Natural killer cell (primary cell): ENCODE data around the gene PGP. TPM values are rescaled to one million over a fixed set of nuclear protein-coding genes. Genes with fewer than 3 reads are reported as not detected.

Experiments used
- ATAC-seq, 3 donors: fragments of 150-1000 bp in 2 of 3; fragments of 200-7000 bp in 1 of 3; cut with Tn5 transposase; 1 replicate in 1 of 3; 2 replicates in 2 of 3; pipeline ENCODE4 v1.10.0; 2021; ENCODE audit warnings: mild to moderate bottlenecking in 2 of 3, moderate library complexity in 2 of 3
- DNase-seq, 2 donors: peaks; one replicate each; pipeline versions ENCODE4 v3.0.0 to v3.0.0-alpha.2; 2013 to 2021; ENCODE audit warnings: mixed read lengths in 1 of 2
- H3K27ac ChIP-seq: one replicate; pipeline ENCODE4 v1.5.1; 2013; ENCODE audit warnings: mild to moderate bottlenecking, low read length
- H3K27me3 ChIP-seq: one replicate; pipeline ENCODE4 v1.6.1; 2013; ENCODE audit warnings: low read length; ENCODE audit not compliant: control insufficient read depth, insufficient read depth
- H3K36me3 ChIP-seq: one replicate; pipeline ENCODE4 v1.6.1; 2013; ENCODE audit warnings: low read length; ENCODE audit not compliant: control insufficient read depth, insufficient read depth
- H3K4me1 ChIP-seq: one replicate; pipeline ENCODE4 v1.6.1; 2013; ENCODE audit warnings: low read length; ENCODE audit not compliant: control insufficient read depth, insufficient read depth
- H3K4me3 ChIP-seq: one replicate; pipeline ENCODE4 v1.5.1; 2013; ENCODE audit warnings: low read length
- H3K9me3 ChIP-seq: one replicate; pipeline ENCODE4 v1.6.1; 2013; ENCODE audit warnings: low read length; ENCODE audit not compliant: control insufficient read depth, insufficient read depth
- H3K27ac Mint-ChIP-seq, 2 donors: one replicate each; pipeline ENCODE4 v1.8.0; 2022; ENCODE audit warnings: mild to moderate bottlenecking in 2 of 2, mixed read lengths in 2 of 2, moderate library complexity in 1 of 2
- H3K27me3 Mint-ChIP-seq, 2 donors: one replicate each; pipeline ENCODE4 v1.8.0; 2022; ENCODE audit warnings: low read depth in 2 of 2, mixed read lengths in 2 of 2
- H3K36me3 Mint-ChIP-seq: one replicate; pipeline ENCODE4 v1.8.0; 2022; ENCODE audit warnings: mixed read lengths
- H3K4me1 Mint-ChIP-seq, 2 donors: one replicate each; pipeline ENCODE4 v1.8.0; 2022; ENCODE audit warnings: mixed read lengths in 2 of 2
- H3K4me3 Mint-ChIP-seq: one replicate; pipeline ENCODE4 v1.8.0; 2022; ENCODE audit warnings: mild to moderate bottlenecking, moderate library complexity, mixed read lengths
- H3K9me3 Mint-ChIP-seq, 2 donors: one replicate each; pipeline ENCODE4 v1.8.0; 2022; ENCODE audit warnings: mixed read lengths in 2 of 2
- WGBS: methylation state at CpG from one replicate; pipeline ENCODE4 v1.1.7; 2013; ENCODE audit warnings: missing lambda C conversion rate; ENCODE audit not compliant: insufficient coverage; 5-methylcytosine and 5-hydroxymethylcytosine counted together
- intact Hi-C: fragments of 100-400 bp; cut with micrococcal nuclease; formaldehyde crosslinking; loops from one replicate; pipeline ENCODE4 v1.14.2; 2022
- total RNA-seq, 4 donors: library from RNA; stranded (reverse); fragments of 120-200 nt in 1 of 4; gene quantifications; one replicate each; pipeline versions ENCODE4 v1.2.3 to v1.2.4, GENCODE V29; 2013 to 2022
- TF ChIP-seq, protein P1 (sequence below): fragments of 200-600 bp; IDR thresholded peaks from one replicate; pipeline ENCODE4 v1.8.0; 2022; ENCODE audit warnings: antibody characterized with exemption

PGP gene
- total RNA-seq, 3 donors from 2014 or later (not counting 1 experiment from before 2014, with no cell fraction given) = 9.7 to 12.8 (median 12.4) TPM

DNA sequence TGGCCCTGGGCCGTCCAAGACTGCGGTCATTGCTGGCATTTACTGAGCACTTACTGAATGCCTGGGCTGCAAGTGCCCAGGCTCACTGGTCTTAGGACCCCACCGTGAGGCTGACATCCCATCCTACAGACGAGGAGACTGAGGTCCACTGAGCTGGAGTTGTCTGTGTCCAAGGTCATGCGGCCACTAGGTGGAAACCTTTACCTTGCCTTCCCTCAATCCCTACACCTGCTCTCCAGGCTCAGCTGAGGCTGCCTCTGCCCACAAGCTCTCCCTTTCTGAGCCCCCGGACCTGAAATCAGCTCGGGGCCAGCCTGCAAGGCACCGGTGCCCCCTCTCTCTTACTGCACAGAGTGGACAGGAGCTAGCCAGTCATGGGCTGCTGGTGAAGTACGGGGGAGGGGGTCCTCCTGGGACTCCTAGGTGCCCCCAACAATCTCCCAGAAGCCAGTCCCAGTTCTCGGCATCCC, 19.8 kb downstream of the PGP start:
- Histone ChIP-seq H3K4me1 (peaks cover 15% of the 10 kb centered on the region), H3K36me3 (no peaks in the 10 kb centered on the region), H3K4me3 (no peak overlapping the region), H3K27me3 (peaks cover 39% of the 10 kb centered on the region), H3K27ac (no peak overlapping the region), H3K9me3 (no peaks in the 10 kb centered on the region)
- Mint-ChIP-seq H3K4me1 (peaks cover 0 to 5% of the 10 kb centered on the region in 2 donors), H3K9me3 (no peaks in the 10 kb centered on the region), H3K4me3 (peak overlapping the region; percentile 45), H3K36me3 (no peaks in the 10 kb centered on the region), H3K27ac (no peak overlapping the region), H3K27me3 (peaks cover 11 to 19% of the 10 kb centered on the region in 2 donors)
- TF ChIP-seq, protein P1, sequence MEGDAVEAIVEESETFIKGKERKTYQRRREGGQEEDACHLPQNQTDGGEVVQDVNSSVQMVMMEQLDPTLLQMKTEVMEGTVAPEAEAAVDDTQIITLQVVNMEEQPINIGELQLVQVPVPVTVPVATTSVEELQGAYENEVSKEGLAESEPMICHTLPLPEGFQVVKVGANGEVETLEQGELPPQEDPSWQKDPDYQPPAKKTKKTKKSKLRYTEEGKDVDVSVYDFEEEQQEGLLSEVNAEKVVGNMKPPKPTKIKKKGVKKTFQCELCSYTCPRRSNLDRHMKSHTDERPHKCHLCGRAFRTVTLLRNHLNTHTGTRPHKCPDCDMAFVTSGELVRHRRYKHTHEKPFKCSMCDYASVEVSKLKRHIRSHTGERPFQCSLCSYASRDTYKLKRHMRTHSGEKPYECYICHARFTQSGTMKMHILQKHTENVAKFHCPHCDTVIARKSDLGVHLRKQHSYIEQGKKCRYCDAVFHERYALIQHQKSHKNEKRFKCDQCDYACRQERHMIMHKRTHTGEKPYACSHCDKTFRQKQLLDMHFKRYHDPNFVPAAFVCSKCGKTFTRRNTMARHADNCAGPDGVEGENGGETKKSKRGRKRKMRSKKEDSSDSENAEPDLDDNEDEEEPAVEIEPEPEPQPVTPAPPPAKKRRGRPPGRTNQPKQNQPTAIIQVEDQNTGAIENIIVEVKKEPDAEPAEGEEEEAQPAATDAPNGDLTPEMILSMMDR = no peak
- ATAC-seq (peak; percentile 59 to 70 (median 68)), DNase-seq (peak in 1 of 2 donors; percentile 80)
- 19% methylated on average over 10 of the region's 10 CpGs for WGBS
- intact Hi-C loops = no loop called here

DNA sequence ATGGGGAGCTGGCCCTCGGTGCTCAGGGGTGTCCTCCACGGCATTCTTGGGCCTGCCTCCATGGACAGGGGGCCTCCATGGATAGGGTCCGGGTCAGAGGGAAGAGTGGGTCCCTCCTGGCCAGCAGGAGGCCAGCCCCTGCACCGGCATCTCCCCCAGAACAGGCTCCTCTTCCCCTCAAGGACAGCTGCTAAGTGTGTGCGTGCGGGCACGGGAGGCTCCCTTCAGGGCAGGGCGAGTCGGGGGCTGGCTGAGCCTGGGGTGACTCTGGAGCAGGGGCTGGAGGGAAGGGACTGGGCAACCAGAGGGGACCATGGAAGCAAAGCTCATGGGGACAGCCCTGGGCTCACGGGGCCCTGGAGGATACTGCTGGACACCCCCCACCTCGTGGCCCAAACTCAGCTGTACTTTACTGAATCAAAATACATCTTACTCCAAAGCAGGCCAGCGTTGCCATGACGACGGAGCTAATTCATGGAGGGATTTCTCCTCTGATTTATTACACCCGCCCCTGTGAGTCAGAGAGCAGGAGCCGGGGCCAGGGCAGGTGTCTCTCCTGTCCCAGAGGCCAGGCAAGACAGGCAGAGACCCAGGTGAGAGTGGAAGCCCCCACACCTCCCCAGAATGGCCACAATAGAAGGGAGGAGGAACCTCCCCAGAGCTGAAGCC, 20.3 kb downstream of the PGP start:
- DNase-seq (peak in 1 of 2 donors; percentile 35), ATAC-seq (no peak)
- no peak overlapping the region for H3K4me3 ChIP-seq
- H3K9me3 Mint-ChIP-seq = no peaks in the 10 kb centered on the region
- H3K36me3 Mint-ChIP-seq = no peaks in the 10 kb centered on the region
- peaks cover 15% of the 10 kb centered on the region for H3K4me1 ChIP-seq
- peaks cover 39% of the 10 kb centered on the region for H3K27me3 ChIP-seq
- no peaks in the 10 kb centered on the region for H3K36me3 ChIP-seq
- no peak overlapping the region for H3K27ac Mint-ChIP-seq
- TF ChIP-seq, protein P1 = no peak
- no peaks in the 10 kb centered on the region for H3K9me3 ChIP-seq
- H3K27me3 Mint-ChIP-seq = peaks cover 11 to 18% of the 10 kb centered on the region in 2 donors
- no peak overlapping the region for H3K27ac ChIP-seq
- H3K4me1 Mint-ChIP-seq = peaks cover 0 to 5% of the 10 kb centered on the region in 2 donors
- no peak overlapping the region for H3K4me3 Mint-ChIP-seq
- intact Hi-C loops = no loop called here
- 76% methylated on average over 16 of the region's 16 CpGs for WGBS

DNA sequence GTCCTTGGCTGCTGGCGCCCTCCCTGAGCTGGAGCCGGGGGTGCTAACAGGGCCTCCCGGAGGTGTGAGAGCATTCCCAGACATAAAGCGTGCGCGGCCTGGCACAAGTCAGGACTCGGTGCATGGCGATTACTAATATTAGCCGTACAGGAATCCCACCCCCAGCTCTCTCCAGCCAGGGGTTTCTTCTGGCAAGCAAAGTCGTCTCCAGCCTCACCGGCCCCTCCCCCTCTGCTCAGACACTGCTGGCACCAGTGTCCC, 23.3 kb downstream of the PGP start:
- H3K4me3 Mint-ChIP-seq = no peak overlapping the region

More for the DNA sequence above, 23.3 kb downstream of the PGP start:
- peaks cover 11% of the 10 kb centered on the region for H3K4me1 ChIP-seq
- intact Hi-C loops = no loop called here
- Mint-ChIP-seq H3K27me3 (peaks cover 0 to 5% of the 10 kb centered on the region in 2 donors), H3K4me1 (peaks cover 0 to 5% of the 10 kb centered on the region in 2 donors), H3K9me3 (no peaks in the 10 kb centered on the region), H3K36me3 (no peaks in the 10 kb centered on the region), H3K27ac (no peak overlapping the region)
- 92% methylated on average over 11 of the region's 11 CpGs for WGBS
- H3K4me3 ChIP-seq = no peak overlapping the region
- no peak overlapping the region for H3K27ac ChIP-seq
- H3K9me3 ChIP-seq = no peaks in the 10 kb centered on the region
- no peak for ATAC-seq
- TF ChIP-seq, protein P1 = no peak
- no peaks in the 10 kb centered on the region for H3K36me3 ChIP-seq
- H3K27me3 ChIP-seq = peaks cover 19% of the 10 kb centered on the region
- DNase-seq = no peak
